Retinal pigment epithelial cell (primary cell): ENCODE measurements around the gene RITA1.

Experiments used
- DNase-seq: peaks from one replicate; pipeline ENCODE4 v3.0.0-alpha.2; 2010; ENCODE audit warnings: low read depth
- H3K4me3 ChIP-seq: 2 replicates; pipeline ENCODE4 v1.5.1; 2011; ENCODE audit warnings: mild to moderate bottlenecking, low read length, control low read depth, moderate library complexity
- CTCF ChIP-seq: conservative IDR thresholded peaks from 2 replicates; pipeline ENCODE4 v1.5.1; 2011; ENCODE audit warnings: low read depth, low read length, control low read depth, inconsistent platforms

Gene RITA1

GRCh38 chr12:113232840-113233585 is 47.5 kb downstream of the RITA1 start:
- H3K4me3 ChIP-seq, result no peak overlapping the region
- peak; percentile 82 for DNase-seq
- TF ChIP-seq CTCF, result no peak

GRCh38 chr12:113233967-113234366 is 48.4 kb downstream of the RITA1 start:
- DNase-seq, result no peak
- H3K4me3 ChIP-seq, result no peak overlapping the region
- no peak for TF ChIP-seq CTCF

- no peak for DNase-seq
- no peak overlapping the region for H3K4me3 ChIP-seq
- no peak for TF ChIP-seq CTCF
Measured at GRCh38 chr12:113234483-113234882, 49.0 kb downstream of the RITA1 start.

- no peak for DNase-seq
- no peak for TF ChIP-seq CTCF
- H3K4me3 ChIP-seq, result no peak overlapping the region
Measured at GRCh38 chr12:113235976-113236375, 50.5 kb downstream of the RITA1 start.

- H3K4me3 ChIP-seq, result no peak overlapping the region
- no peak for TF ChIP-seq CTCF
- no peak for DNase-seq
Measured at GRCh38 chr12:113236539-113237399, 51.2 kb downstream of the RITA1 start.

GRCh38 chr12:113237748-113238147 is 52.2 kb downstream of the RITA1 start:
- no peak overlapping the region for H3K4me3 ChIP-seq
- DNase-seq, result no peak
- no peak for TF ChIP-seq CTCF
